GM10266 (cell line): ENCODE measurements around the gene CFAP97.

ENCODE experiments used
- DNase-seq: peaks from one replicate; pipeline ENCODE4 v3.0.0; 2012; ENCODE audit errors: extremely low spot score
- CTCF ChIP-seq: IDR thresholded peaks from 2 replicates; pipeline ENCODE4 v1.5.1; 2012; ENCODE audit warnings: mild to moderate bottlenecking, low read depth; ENCODE audit not compliant: control insufficient read depth, insufficient read depth; ENCODE audit errors: missing control alignments

Gene CFAP97

DNA sequence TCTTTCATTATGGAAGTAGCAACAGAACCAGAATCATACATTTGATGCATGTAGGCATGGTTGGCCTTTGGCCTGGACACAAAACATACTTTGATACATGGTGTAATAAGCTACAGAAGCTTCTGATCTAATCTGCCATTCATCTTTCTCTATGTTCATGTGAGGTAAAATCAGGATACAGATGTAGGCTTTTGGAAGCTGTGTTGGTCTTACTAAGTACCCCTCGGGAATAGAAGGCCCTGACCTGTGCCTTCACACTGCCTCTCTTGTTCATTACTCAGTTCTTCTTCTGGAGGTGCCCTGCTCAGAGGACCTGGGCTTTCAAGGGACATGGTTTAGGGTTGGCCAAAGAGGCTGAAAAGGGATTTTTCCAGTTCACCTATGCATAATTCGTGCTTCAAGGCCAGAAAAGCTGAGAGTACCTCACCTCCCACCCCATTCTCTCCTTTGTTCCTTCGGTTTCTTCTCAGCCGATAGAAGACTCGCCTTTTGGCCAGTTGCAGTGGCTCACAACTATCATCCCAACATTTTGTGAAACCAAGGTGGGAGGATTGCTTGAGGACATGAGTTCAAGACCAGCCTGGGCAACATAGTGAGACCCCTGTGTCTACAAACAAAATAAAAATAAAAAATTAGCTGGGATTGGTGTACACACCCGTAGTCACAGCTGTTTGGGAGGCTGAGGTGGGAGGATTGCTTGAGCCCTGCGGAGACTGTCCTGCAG lies 31.5 kb upstream of the CFAP97 start:
- no peak for TF ChIP-seq CTCF
- no peak for DNase-seq

- no peak for TF ChIP-seq CTCF
- DNase-seq = no peak
Measured at GRCh38 chr4:185232370-185232769, 28.6 kb upstream of the CFAP97 start.

DNA sequence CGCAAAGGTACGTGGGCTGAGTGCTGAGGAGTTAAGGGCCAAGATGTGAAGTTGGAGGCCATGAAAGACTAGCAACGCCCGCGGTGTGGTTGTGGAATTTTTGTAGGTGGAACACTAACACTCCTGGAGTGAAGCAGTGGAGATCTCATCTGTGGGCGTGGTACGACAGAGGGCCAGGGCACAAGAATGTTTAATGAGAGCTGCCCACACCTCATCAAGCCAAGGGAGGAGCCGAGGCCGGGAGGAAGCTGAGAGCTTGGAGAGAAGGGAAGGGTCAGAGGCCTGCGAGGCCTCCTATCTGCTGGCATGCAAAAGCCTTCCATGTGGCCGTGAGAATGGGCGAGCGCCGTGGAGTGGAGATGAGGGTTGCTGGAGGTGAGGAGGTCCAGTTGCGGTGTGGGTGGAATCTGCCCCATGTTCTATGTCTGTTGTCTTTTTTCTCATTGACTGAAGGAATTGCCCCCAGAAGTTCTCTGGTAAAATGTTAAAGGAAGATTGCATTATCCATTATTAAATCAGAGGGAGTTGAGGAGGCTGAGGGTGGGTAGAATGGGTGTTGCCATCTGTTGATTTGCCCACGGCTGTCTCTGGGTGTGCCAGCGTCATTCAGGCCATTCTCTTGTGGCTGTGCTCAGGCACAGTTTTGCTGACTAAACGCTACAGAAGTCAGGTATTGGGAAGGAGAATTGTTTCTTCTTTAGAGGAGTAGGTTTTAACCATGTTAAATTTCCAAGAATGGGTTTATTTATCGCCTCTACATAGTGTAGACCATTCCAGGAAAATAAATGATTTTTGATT lies 25.4 kb upstream of the CFAP97 start:
- no peak for DNase-seq
- TF ChIP-seq CTCF = no peak

DNA sequence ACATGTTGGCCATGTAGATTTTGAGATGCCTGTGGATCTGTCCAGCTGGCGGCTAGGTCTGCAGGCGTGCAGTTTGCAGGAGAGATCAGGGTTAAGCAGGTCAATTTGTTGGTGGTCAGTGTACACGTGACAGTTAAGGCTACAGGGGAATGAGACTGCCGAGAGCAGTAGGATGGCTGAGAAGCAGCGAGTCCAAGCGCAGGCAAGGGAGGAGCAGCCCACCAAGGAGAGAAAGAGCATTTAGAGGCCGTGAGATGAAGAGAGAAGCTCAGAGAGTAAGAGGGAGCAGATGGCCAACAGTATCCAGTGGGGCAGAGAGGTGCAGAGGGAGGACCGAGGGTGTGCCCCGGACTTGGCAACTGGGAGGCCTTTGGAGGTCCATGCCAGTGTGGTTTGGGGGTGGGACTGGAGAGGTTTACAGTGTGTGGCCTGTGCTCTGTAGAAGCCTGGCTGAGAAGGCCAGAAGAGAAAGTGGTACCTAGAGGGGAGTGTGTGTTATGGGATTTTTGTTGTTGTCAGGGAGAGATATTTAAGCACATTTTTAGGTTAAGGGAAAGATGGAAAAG lies 24.0 kb upstream of the CFAP97 start:
- DNase-seq = no peak
- no peak for TF ChIP-seq CTCF

GRCh38 chr4:185227131-185227551 lies 23.3 kb upstream of the CFAP97 start:
- TF ChIP-seq CTCF = no peak
- DNase-seq = no peak

DNA sequence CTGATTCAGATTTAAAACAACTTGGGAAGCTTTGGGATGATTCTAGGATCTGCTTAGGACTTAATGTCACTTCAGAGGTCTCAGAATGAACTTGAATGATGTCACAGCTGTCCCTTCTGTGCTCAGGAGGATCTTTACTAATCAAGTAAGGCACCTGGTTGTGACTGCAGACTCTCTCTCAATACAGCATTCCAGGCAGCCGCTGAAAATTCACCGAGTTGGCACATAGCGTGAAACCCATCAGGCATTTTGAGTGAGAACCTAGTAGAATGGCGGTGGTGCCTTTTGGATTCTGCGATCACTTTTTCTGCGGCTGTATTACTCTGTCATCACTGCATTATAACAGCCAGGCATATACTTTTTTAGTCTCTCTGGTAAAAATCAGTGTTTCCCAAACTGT lies 22.1 kb upstream of the CFAP97 start:
- DNase-seq = no peak
- TF ChIP-seq CTCF = no peak

- no peak for TF ChIP-seq CTCF
- no peak for DNase-seq
Measured at GRCh38 chr4:185224597-185224996, 20.8 kb upstream of the CFAP97 start.
